Muscle of leg (tissue), 11 donors: Measurements from ENCODE around the gene LDB2. TPM values are rescaled to one million over a fixed set of nuclear protein-coding genes. Genes with fewer than 3 reads are reported as not detected.

Source experiments
- DNase-seq: peaks from one replicate; pipeline ENCODE4 v3.0.0; 2013
- H3K27ac ChIP-seq: one replicate; pipeline ENCODE4 v1.5.1; 2013; ENCODE audit warnings: mild to moderate bottlenecking, low read length, control low read depth
- H3K27me3 ChIP-seq: one replicate; pipeline ENCODE4 v1.6.1; 2013; ENCODE audit warnings: low read length; ENCODE audit not compliant: control insufficient read depth, insufficient read depth
- H3K36me3 ChIP-seq: one replicate; pipeline ENCODE4 v1.6.1; 2013; ENCODE audit warnings: low read length; ENCODE audit not compliant: control insufficient read depth, insufficient read depth
- H3K4me1 ChIP-seq: one replicate; pipeline ENCODE4 v1.6.1; 2013; ENCODE audit warnings: low read length; ENCODE audit not compliant: control insufficient read depth, insufficient read depth
- H3K4me3 ChIP-seq: one replicate; pipeline ENCODE4 v1.5.1; 2013; ENCODE audit warnings: low read length, control low read depth
- H3K9me3 ChIP-seq: replicated peaks from 2 replicates; pipeline ENCODE4 v1.6.1; 2013; ENCODE audit warnings: low read depth, low read length; ENCODE audit not compliant: control insufficient read depth
- WGBS: methylation state at CpG from one replicate; pipeline ENCODE4 v1.1.5; 2013; ENCODE audit warnings: missing lambda C conversion rate; ENCODE audit not compliant: insufficient coverage; 5-methylcytosine and 5-hydroxymethylcytosine counted together
- polyA plus RNA-seq, 8 donors: library from polyadenylated mRNA; unstranded; fragments of 120-200 nt; gene quantifications; one replicate each; pipeline versions ENCODE4 v1.2.1 to v1.2.3, GENCODE V29; 2013; ENCODE audit warnings: inconsistent platforms in 1 of 8, low replicate concordance in 1 of 8; ENCODE audit not compliant: insufficient read length in 8 of 8, insufficient read depth in 1 of 8
- total RNA-seq: library from RNA; stranded (reverse); fragments of 120-200 nt; gene quantifications from one replicate; pipeline ENCODE4 v1.2.4, GENCODE V29; 2013

LDB2 gene
- total and polyA plus RNA-seq, 9 donors: 38.5 to 57.2 (median 48.4) TPM

- no peak overlapping the region for H3K27ac ChIP-seq
- no peak overlapping the region for H3K4me3 ChIP-seq
- H3K27me3 ChIP-seq: no peaks in the 10 kb centered on the region
- DNase-seq: no peak
- H3K36me3 ChIP-seq: peaks cover 5% of the 10 kb centered on the region
- peaks cover 2% of the 10 kb centered on the region for H3K4me1 ChIP-seq
- WGBS: 94% methylated on average over 2 of the region's 3 CpGs
- H3K9me3 ChIP-seq: peaks cover 3% of the 10 kb centered on the region
Observed at GRCh38 chr4:16496501-16496900, 401.9 kb downstream of the LDB2 start.

- Histone ChIP-seq H3K36me3 (no peaks in the 10 kb centered on the region), H3K9me3 (no peaks in the 10 kb centered on the region), H3K27me3 (no peaks in the 10 kb centered on the region), H3K27ac (no peak overlapping the region), H3K4me1 (peaks cover 2% of the 10 kb centered on the region), H3K4me3 (no peak overlapping the region)
- no peak for DNase-seq
- no CpG with 5 or more reads among the region's 4 CpGs for WGBS
Observed at GRCh38 chr4:16492872-16493271, 405.6 kb downstream of the LDB2 start.

- no peak overlapping the region for H3K27ac ChIP-seq
- H3K36me3 ChIP-seq: no peaks in the 10 kb centered on the region
- no CpG with 5 or more reads among the region's 3 CpGs for WGBS
- no peak overlapping the region for H3K4me3 ChIP-seq
- no peaks in the 10 kb centered on the region for H3K27me3 ChIP-seq
- H3K4me1 ChIP-seq: no peaks in the 10 kb centered on the region
- peak; percentile 27 for DNase-seq
- H3K9me3 ChIP-seq: no peaks in the 10 kb centered on the region
Observed at GRCh38 chr4:16489226-16489625, 409.2 kb downstream of the LDB2 start.

- Histone ChIP-seq H3K27me3 (no peaks in the 10 kb centered on the region), H3K36me3 (no peaks in the 10 kb centered on the region), H3K9me3 (no peaks in the 10 kb centered on the region), H3K4me3 (no peak overlapping the region), H3K27ac (no peak overlapping the region), H3K4me1 (no peaks in the 10 kb centered on the region)
- WGBS: no CpG with 5 or more reads among the region's 1 CpG
- DNase-seq: no peak
Observed at GRCh38 chr4:16488084-16488483, 410.4 kb downstream of the LDB2 start.

- H3K4me1 ChIP-seq: peaks cover 2% of the 10 kb centered on the region
- no peak overlapping the region for H3K27ac ChIP-seq
- H3K9me3 ChIP-seq: no peaks in the 10 kb centered on the region
- no peaks in the 10 kb centered on the region for H3K36me3 ChIP-seq
- DNase-seq: no peak
- no peak overlapping the region for H3K4me3 ChIP-seq
- H3K27me3 ChIP-seq: no peaks in the 10 kb centered on the region
- 100% methylated on average over 1 of the region's 4 CpGs for WGBS
Observed at GRCh38 chr4:16484711-16485110, 413.7 kb downstream of the LDB2 start.

GRCh38 chr4:16483540-16483939 is 414.9 kb downstream of the LDB2 start:
- no CpG with 5 or more reads among the region's 5 CpGs for WGBS
- no peaks in the 10 kb centered on the region for H3K36me3 ChIP-seq

GRCh38 chr4:16480011-16480410 is 418.4 kb downstream of the LDB2 start:
- peak; percentile 46 for DNase-seq
- Histone ChIP-seq H3K4me1 (peaks cover 6% of the 10 kb centered on the region), H3K4me3 (no peak overlapping the region), H3K9me3 (peaks cover 4% of the 10 kb centered on the region), H3K27me3 (no peaks in the 10 kb centered on the region), H3K27ac (no peak overlapping the region), H3K36me3 (no peaks in the 10 kb centered on the region)
- 6% methylated on average over 2 of the region's 2 CpGs for WGBS

More at GRCh38 chr4:16483540-16483939, 414.9 kb downstream of the LDB2 start:
- no peak for DNase-seq
- Histone ChIP-seq H3K9me3 (no peaks in the 10 kb centered on the region), H3K27me3 (no peaks in the 10 kb centered on the region), H3K27ac (no peak overlapping the region), H3K4me3 (no peak overlapping the region), H3K4me1 (peaks cover 6% of the 10 kb centered on the region)

GRCh38 chr4:16472537-16472936 is 425.9 kb downstream of the LDB2 start:
- H3K27me3 ChIP-seq: no peaks in the 10 kb centered on the region
- H3K9me3 ChIP-seq: peaks cover 9% of the 10 kb centered on the region
- no CpG with 5 or more reads among the region's 1 CpG for WGBS
- H3K4me1 ChIP-seq: no peaks in the 10 kb centered on the region
- no peaks in the 10 kb centered on the region for H3K36me3 ChIP-seq
- H3K27ac ChIP-seq: no peak overlapping the region
- H3K4me3 ChIP-seq: no peak overlapping the region
- DNase-seq: no peak

GRCh38 chr4:16467061-16467460 is 431.4 kb downstream of the LDB2 start:
- DNase-seq: no peak
- Histone ChIP-seq H3K4me1 (peaks cover 3% of the 10 kb centered on the region), H3K36me3 (no peaks in the 10 kb centered on the region), H3K9me3 (no peaks in the 10 kb centered on the region), H3K4me3 (no peak overlapping the region), H3K27me3 (no peaks in the 10 kb centered on the region), H3K27ac (no peak overlapping the region)
- WGBS: 60% methylated on average over 1 of the region's 2 CpGs

- H3K27ac ChIP-seq: no peak overlapping the region
- peaks cover 3% of the 10 kb centered on the region for H3K4me1 ChIP-seq
- WGBS: no CpG with 5 or more reads among the region's 1 CpG
- no peaks in the 10 kb centered on the region for H3K36me3 ChIP-seq
- no peaks in the 10 kb centered on the region for H3K27me3 ChIP-seq
- no peak for DNase-seq
- H3K4me3 ChIP-seq: no peak overlapping the region
- no peaks in the 10 kb centered on the region for H3K9me3 ChIP-seq
Observed at GRCh38 chr4:16466581-16466980, 431.9 kb downstream of the LDB2 start.

GRCh38 chr4:16464651-16465050 is 433.8 kb downstream of the LDB2 start:
- Histone ChIP-seq H3K36me3 (no peaks in the 10 kb centered on the region), H3K9me3 (no peaks in the 10 kb centered on the region), H3K27ac (no peak overlapping the region), H3K4me1 (peaks cover 3% of the 10 kb centered on the region), H3K4me3 (no peak overlapping the region), H3K27me3 (no peaks in the 10 kb centered on the region)
- whole genome bisulfite sequencing: no CpG with 5 or more reads among the region's 2 CpGs
- DNase-seq: no peak
